ENCODE results near the gene ZNF511.

DNA sequence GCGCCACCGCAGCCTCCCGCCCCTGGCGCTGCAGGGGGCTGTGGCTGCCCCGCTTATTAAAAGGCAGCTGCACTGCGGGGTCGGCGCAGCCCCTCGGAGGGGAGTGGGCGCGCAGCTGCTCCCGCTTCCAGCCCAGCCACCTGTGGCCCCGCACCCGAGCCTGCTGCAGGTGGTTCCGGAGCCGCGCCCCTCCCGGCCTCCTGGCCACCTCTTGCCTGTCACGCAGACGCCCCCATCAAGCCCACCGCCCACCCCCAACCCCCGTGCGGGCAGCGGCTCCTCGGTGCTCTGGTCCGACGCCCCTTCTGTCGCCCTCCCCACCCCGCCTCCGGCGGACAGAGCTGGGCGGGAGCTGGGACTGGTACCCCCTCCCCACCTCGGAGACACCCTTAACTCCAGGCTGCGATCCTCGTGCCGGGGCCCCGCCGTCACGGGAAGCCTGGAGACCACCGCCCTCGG is 27.4 kb downstream of the ZNF511 start:
- peak; percentile 2 for TF ChIP-seq EZH2 (IDR thresholded peaks at IDR 0.05; ENCODE audit: insufficient read depth, low read length)
- no peak for TF ChIP-seq CTCF (IDR thresholded peaks at IDR 0.05; ENCODE audit: insufficient read depth, low read depth, low read length)
